NCI-H146 treated with DMSO at 0.1 percent for 48 hours (cell line): ENCODE measurements around the gene FANCI.

Source experiments
- DNase-seq: peaks from one replicate; lab custom pipeline; 2025; ENCODE audit not compliant: unreplicated experiment; lab: John Stamatoyannopoulos, UW

The FANCI gene

GRCh38 chr15:89243691-89244573 lies at the start of gene FANCI:
Gene FANCI (plus strand): TSS chr15:89243979. CDS start chr15:89247648, 3,669 bp downstream.
- peak; percentile 67 for DNase-seq

DNA sequence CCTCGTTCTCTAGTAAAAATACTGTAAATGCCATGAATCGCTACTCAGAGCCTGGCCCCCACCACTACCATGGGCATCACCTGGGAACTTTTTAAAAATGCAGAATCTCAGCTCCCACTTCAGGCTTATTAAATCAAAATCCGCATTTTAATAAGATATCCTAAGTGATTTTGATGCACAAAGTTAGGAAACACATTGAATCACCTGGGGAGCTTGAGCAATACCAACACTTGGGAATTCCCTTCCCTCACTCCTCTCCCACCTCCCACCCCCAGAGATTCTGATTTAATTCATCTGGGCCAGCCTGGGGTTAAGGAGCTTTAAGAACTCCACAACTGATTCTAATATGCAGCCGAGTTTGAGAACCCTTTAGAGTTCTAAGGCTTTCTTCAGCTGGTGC lies 49.2 kb upstream of the FANCI start:
- DNase-seq = no peak

DNA sequence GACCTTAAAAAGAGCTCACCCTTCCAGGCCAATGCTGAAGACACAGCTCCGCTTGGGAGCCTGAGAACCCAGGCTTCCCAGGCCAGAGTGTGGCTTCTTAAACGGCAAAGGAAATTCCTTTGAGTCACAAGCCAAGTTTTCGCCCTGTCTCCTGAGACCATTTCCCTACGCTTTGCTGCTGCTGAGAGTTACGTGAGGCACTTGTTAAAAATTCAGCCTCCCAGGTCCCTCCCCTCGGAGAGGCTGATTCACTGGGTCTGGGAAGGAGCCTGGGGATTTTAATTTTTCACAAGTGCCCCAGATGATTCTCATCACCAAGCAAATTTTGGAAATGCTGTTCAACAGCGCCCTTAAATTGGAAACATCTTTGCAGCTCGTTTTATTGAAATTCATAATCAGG lies 47.9 kb upstream of the FANCI start:
- DNase-seq = no peak

DNA sequence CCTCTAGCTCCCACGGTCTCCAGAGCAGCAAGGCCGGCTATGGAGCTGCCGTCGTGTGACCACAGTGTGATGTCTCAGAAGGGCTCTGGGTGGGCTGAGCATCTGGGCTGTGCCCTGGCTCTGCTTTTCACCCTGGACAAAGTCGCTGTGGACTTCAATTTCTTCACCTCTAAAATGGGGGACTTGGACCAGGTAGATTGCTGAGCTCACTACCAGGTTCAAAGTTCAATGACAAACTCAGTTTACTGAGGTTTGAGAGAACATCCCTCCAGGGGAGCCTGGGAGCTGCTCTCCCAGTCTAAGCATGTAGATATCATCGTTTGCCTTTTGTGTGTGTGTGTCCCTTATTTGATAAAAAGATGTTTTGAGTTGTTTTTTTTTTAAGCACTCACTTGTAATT lies 47.5 kb upstream of the FANCI start:
- DNase-seq = no peak

DNA sequence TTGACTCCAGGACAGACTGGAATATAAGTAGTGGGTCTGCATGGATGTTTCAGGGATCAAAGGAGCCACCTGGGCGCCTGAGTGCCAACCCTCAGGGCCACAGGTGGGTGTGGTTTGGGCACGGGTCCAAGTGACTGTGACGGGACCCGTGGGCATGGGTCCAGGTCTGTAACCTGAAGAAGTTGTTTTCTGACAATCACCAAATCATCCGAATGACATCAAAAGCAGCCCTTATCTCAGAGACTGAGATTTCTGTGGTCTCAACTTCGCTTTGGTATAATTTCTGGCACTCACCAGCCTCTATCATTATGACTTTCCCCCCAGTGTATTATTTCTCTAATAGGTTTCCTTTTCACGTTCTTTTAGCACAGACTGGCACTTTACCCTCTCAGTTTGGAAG lies 46.8 kb upstream of the FANCI start:
- DNase-seq = no peak

GRCh38 chr15:89197503-89197971 lies 46.2 kb upstream of the FANCI start:
- DNase-seq = no peak

DNA sequence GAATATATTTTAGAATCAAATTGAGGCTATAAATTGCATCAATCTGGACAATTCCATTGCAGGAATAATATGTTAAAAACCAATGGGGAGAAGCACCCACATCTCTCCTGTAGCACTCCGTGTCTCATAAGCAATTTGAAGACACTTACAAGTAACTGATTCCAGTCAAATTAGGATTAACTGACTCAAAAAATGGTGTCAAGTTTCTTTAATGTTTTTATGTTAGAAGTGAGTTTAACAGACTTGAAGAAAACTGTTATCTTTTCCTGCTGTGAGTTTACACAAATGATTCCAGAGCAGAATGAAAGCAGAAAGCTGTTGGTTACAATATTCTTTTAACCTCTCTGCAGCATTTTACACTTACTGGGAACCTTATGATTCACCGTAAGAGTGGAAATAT lies 45.6 kb upstream of the FANCI start:
- DNase-seq = no peak

DNA sequence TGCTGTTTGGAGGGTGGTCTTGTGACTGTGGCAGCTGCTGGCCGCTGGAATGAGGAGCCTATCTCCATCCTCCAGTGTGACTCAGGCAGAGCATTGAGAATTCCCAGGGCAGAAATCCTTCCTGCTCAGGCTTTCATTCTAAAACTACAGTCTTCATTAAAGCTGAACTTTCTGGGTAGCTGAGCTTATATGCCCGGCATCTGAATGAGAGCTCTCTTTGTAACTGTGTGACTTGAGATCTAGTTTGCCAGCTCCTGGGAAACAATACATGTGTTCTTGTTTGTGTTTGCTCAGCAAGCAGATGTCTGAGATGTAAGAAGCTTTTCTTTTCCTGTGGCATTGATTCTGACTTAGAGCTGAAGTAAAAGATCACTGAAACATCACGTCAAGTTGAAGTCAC lies 44.8 kb upstream of the FANCI start:
- DNase-seq = no peak

GRCh38 chr15:89199746-89200145 lies 44.0 kb upstream of the FANCI start:
- no peak for DNase-seq

DNA sequence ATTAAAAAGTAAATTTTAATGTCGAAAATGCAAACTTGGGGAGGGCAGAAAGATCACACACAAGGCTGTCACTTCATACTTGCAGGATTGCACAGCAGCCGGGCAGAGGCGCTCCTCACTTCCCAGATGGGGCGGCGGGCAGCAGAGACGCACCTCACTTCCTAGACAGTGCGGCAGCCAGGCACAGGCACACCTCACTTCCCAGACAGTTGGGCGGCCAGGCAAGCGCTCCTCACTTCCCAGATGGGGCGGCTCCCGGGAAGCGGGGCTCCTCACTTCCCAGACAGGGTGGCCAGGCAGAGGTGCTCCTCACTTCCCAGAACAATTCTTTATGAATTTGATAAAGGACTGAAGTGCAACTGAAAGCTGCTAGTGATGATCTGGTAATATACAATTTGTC lies 43.6 kb upstream of the FANCI start:
- DNase-seq = no peak

DNA sequence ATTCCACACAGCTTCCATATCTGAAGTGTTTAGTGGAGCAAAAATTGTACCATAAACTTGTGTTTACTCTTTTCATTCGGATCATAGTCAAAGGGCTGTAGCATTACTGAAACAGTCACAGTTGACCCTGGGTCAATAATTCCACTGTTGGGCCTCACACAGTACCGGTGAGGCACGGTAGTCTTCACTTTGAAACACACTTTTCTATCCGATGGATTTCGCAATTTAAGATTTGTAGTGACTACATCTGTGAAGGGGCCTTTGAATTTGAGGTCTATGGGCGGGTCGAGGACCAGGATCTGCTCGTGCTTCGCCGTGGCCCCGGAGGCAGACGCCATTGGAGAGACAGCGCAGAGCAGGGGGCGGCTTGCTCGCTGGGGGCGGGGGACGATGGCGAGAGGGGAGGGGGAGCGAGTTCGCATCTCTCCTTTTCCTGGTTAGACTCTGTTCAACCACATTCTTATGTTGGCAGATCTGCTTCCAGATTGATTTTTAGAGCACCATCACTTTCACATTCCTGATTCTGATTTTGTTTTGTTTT lies 42.2 kb upstream of the FANCI start:
- no peak for DNase-seq

DNA sequence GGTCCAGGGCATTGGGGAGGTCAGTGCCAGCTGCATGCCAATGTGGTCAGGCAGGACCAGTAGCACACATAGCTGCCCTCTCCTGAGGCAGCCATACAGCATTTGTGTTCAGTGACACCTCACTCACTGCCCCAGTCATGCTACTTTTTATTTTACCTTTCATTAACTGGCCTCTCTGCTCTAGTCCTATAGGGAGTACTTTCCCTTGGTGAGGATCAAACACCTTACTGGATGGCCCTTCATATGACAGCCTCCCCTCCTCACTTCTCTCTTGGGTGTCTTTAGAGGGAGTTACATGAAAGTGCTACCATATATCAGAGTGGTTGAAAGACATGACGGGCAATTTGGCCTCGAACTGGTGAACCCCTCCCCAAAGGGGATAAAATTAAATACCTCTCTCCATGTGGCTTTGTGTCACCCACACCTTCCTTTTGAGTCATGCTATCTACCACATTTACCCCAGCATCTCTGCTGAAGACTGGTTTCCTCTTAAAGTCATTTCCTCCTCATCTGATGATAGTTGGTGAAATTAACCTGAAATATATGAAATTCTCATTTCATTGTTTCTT lies 40.0 kb upstream of the FANCI start:
- no peak for DNase-seq

DNA sequence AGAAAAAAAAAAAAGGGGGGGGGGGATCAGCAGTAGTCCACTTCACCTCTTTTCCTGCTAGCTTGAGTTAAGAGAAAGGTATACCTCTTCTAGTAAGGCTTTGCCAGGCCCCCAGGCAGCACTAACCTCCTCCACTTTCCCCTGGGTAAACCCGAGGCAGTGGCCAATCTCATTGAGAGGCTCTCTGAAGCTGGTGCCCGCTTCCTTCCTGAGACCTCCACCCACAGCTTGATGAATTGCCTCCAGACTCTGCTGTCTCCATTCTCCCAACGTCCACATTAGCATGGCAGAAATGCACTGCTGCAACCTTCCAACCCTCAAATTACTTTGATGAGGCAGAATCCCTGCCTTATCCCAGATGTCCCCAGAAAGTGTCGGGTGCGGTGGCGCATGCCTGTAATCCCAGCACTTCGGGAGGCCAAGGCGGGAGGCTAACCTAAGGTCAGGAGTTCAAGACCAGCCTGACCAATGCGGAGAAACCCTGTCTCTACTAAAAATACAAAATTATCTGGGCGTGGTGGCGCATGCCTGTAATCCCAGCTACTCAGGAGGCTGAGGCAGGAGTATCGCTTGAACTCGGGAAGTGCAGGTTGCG lies 37.7 kb upstream of the FANCI start:
- no peak for DNase-seq

DNA sequence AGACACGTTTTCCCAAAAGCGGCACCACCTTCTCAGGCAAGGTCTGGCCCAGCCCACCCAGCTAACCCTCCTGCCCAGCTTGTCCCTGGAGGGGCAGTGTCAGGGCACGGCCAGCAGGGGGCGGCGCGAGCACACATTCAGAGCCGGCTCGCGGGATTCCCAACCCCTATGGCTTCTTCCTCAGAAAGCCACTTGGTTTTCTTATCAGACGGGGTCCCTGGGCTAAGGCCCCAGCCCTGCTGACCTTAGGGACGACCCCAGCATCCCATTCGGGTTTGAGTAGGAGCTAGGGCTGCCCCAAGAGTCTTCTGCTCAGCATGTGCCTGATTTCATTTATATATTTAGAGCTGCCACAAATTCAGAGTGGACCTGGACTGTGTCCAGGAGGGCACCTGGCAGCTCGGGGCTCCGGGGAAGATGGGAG lies 36.9 kb upstream of the FANCI start:
- DNase-seq = peak; percentile 41

DNA sequence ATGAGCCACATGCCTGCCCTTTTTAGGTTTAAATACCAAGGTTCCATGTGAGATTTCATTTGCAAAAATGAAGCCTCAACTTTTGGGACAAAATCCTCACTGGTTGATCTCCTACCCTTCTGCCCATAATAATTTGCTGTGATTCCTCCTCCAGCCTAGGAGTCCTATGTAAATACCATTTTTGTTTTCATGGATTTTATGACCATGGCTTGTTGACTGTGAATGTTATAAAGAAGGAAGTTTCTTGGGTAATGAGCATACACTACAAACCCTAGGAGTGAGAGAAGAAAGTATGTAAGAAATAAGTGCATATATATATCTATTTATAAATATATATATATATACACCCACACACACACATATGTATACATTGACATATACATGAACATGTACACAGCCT lies 35.5 kb upstream of the FANCI start:
- DNase-seq = no peak

- DNase-seq = no peak
Measured at GRCh38 chr15:89209057-89209456, 34.7 kb upstream of the FANCI start.

DNA sequence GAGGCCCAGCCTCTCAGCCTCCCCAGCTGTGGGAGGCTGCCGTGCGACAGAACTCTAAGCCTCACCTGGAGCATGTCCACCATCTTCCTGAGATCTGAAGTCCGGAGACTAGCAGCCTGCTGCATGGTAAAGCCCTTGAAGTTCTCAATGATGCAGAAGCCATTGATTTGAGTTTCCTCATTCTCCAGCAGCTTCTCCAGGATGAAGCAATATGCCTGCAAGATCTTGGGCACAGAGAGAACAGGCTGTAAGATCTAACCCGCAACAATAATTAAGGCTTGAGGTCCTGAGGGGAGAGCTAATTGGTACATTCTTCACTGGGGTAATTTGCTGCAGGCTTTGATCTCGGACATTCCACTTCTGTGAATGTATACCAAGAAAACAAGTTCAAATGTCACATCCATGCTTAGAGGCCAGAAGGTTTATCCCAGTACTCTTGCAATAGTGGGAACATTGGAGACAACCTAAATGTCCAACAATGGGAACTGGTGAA lies 32.1 kb upstream of the FANCI start:
- DNase-seq = no peak

DNA sequence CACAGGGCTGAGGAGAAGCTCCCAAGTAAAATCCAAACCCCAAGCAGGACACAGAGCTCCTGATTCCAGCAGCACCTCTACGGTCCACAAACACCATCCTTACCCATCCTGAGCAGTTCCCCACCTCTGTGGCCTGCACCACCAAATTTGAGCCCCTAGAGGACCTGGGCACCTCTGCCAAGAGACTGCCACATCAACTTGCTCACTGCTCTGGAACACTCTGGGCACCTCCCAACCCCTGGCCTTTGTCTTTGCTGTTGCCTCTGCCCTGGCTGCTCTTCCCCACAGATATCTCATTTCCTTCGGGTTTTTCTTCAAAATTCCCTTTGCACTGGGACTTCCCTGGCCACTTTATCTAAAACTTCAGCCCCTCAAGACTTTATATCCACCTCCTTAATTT lies 28.2 kb upstream of the FANCI start:
- DNase-seq = no peak

DNA sequence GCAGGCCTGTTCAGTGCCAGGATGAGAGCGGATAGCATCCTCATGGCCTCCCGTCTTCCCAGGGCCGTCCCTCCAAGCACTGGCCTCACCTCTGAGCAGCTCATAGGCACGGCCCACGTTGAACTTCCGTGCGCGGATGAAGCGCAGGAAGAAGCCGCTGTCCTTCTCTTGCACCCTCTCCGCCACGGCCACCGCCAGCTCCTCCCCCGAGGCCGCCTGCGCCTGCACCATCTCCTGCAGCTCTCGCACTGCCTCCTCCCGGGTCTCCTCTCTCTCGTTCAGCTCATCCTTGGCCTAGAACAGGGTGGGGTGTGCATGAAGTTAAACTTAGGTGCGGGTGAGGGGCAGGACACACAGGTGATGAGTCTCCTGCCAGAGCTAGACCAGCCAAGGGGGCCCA lies 26.7 kb upstream of the FANCI start:
- DNase-seq = no peak

DNA sequence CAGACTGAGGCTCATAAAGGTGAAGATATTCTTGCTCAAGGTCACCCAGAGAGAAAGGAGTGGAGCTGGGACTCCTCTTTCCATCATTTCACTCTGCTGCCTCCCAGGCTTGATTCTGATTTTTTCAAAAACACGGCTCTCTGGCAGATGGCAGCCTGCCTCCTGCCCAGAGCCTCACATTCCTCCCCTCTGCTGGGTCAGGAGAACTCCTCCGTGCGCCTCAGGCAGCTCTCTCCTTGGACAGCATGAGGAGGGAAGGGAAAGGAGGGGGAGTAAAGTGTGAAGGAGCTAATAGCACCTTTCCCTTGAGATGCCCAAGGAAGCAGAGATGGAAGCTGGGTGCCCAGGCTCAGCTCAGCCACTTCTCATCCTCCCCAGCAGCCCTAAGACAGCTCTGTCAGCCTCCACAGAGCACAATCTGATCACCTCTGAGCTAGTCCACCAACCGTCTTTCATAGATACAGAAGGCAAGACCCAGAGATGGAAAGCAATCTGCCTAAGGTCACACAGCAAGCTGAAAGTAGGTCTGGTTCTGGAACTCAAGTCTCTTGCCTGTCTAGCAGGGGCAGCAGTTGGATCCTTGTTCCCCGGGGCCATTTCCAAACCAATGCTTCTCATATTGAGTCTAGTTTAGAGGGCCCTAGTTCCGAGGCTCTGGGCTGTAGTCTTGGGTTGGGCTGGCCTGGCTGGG lies 25.9 kb upstream of the FANCI start:
- no peak for DNase-seq

DNA sequence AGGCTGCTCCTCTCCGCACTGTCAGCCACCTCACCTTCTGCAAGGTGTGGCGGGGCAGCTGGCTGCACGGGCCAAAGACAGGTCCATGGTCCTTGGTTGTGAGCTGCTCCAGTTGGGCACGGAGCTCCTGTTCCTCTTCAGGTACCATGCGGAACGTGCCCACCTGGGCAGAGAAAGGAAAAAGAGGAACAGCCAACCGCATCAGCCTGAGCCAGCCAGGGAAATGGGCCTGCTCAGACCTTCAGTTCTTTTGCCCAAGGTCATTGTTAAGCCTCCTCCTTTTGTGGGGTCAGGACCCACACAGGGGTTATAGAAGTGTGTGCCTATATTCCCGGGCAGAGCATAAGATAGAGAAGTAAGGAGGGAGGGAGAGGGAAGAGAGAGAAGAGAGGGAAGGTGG lies 25.2 kb upstream of the FANCI start:
- no peak for DNase-seq
